CD4-positive, alpha-beta T cell treated with Interleukin-15 for 4 hours (primary cell): ENCODE measurements around the gene DENND1A.

ENCODE experiments used
- DNase-seq: peaks from one replicate; pipeline ENCODE4 v3.0.0-alpha.2; 2020; ENCODE audit warnings: low spot score

The DENND1A gene

DNA sequence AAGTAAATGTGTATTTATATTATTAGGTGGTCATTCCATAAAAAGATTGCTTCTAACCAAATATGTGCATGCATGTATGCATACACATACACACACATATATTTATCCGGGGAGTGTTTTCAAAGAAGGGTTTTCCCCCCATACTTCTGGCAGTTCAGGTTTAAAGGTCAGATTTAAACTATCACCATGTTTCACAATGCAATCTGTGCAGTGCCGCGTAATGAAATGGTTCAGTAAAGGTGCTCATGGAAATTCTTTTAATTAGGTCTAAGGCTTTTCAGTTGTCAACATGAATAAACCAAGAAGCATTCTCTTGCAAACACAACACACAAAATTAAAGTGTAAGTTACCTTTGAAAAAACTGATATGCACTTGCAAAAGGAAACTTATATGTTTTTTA lies 362.9 kb downstream of the DENND1A start:
- no peak for DNase-seq

DNA sequence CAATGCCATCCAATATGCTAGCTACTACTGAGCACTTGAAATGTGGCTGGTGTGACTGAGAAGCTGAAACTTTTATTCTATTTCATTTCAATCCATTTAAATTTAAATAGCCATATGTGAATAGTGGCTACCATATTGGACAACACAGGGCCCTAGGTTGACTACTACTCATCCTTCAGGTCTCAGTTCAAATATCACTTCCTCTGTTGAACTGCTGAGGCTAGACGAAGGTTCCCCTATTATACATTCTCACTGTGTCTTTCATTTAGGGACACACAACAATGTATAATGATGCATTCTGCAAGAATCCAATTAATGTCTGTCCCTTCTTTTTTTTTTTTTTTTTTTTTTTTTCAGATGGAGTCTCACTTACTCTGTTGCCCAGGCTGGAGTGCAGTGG lies 365.3 kb downstream of the DENND1A start:
- DNase-seq, result no peak

DNA sequence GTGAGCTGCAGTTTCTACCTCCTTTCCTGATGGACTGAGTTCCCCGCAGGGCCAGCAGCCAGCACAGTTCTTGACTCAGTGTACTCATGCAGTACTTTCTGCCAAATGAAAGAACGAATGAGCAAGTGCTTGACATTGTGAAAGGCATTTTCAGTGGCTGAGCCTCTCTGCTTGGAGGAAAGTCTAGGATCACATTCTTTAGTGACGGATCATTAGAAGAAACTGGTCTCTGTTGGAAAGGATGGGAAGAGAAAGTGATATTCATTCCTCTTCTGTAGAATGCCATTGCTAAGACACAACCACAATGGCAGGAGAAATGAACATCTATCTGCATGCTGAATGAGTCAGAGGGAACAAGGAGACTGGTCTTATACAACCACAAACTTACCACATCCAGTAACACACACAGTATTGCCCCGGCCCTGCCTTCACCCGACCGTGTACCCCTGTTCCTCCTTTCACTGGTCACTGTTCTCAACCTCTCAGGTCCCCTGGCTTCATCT lies 367.0 kb downstream of the DENND1A start:
- DNase-seq, result no peak

DNA sequence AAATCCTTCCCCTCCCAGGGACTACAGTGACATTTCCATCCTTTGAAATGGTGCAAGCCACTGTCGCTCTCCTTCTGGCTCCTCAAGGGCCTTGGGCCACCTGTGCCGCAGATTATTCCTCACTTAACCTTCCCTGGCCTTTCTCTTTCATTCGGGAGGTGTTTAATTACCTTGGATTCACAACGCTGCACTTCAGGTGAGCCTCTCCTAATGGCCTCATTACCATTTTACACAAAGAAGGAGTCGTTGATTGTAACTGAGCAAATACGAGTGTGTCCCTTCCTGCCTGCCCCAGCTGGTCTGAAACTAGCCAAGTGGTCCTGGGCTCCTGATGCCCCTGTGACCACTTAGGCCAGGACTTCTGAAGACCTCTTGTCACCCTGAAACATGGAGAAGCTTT lies 368.9 kb downstream of the DENND1A start:
- no peak for DNase-seq

DNA sequence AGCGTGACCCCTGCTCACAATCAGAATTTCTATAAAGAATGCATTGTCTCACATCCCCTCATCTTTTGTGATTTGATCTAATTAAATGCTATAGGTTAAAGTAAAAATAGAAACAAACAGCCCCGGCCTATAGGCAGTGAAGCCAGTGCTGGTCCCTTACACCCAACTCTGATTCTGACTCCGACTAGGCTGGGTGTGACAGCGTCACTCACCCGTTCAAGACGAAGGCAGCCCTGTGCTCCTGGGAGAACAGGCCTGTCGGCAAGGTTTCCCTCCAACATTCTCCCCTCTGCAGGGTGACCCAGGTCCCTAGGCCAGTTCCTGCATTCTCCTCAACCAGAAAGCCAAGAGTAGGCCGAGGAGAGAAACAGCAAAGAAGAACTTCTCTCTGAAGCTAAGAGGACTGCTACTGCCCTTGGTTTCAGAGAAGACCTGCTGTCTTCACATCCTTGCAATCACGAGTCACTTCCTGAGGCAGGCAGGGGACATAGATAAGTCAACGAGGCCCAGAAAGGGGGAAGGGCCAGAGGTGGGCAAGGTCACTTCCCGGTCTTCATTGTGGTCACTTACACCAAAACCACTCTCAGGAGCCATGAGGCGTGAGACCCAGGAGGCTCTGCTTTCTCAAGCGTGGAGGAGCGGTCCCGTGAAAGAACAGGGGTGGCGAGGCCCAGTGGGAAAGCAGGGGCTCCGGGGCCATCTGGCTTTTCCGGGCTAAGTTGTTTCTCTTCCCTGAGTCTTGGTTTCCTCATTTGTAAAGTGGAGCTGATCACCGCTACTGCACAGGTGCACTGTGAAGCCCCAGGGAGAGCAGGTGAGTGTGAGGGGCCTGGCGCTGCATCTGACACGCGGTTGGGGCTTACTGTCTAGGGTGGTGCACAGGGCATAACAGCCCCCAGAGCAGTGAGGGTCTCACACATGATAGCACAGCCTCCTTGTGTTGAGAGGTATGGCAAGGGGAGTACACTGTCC lies 373.2 kb downstream of the DENND1A start:
- no peak for DNase-seq

DNA sequence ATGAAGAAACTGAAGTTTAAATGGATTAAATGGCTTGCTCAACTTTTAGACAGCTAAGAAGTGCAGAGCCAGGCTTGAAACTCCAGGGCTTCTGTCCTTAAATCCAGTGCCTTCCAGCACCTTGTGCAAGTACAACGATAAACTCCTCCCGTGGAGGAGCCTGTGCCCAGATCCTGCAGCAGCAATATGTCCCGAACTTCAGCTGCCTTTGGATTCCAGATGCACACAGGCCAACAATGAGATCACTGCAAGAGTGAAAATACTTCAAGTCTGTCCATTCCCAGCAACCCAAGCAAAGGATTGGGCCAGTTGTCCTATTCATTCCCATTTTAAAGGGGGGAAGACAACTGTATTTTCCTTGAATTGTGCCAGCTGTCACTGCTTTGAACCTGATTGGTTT lies 374.3 kb downstream of the DENND1A start:
- DNase-seq, result no peak

DNA sequence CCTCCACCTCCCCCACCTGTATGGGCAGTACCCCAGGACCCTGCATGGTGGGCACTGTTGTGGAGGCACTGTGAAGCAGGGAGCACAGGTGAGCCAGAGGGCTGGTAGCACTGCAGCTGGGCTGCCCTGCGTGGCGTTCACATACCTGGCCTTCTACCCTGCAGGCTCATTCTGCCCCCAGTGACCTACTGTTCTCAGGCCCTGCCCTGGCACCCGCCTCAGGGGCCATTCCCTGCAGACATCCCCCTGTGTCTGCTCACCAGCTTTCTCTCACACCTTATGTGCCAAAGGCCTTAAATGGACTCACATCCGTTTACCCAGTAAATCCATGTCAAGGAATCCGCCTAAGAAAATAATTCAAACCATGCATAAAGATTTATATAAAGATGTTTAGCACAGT lies 377.4 kb downstream of the DENND1A start:
- no peak for DNase-seq

DNA sequence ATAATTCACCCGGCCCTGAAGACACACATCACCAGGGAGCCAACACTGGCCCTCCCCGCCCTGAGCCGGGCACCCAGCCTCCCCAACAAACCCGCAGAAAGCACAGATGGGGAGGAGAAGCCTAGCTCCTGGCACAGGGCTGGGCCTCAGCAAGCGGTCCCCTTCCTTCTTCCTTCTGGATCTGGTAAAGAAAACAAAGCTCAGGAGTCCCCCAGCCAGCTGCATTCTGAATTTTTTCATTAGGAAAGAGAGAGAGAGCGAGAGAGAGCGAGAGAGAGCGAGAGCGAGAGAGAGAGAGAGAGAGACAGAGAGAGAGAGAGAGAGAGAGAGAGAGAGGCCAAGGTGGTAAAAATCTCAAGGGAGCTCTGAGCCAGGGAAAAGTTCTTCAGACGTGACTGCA lies 378.2 kb downstream of the DENND1A start:
- DNase-seq, result no peak

DNA sequence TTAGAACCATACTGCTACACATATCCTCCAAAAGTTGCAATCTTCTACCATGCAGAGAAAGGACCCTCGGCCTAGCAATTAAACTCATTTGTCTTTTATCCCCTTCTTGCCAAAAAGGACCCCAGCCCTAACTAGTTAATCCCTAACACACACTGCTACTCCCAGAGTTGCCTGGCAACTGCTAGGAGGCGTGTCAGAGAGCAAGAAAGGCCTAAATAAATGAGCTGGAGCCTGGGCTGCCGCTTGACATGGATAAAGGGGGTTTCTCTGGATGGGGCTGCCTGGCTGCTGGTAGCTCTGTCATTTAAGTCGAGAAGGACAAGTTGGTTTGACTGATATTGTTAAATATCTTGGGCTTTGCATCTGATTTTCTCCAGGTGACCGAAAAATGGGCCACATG lies 379.1 kb downstream of the DENND1A start:
- no peak for DNase-seq

DNA sequence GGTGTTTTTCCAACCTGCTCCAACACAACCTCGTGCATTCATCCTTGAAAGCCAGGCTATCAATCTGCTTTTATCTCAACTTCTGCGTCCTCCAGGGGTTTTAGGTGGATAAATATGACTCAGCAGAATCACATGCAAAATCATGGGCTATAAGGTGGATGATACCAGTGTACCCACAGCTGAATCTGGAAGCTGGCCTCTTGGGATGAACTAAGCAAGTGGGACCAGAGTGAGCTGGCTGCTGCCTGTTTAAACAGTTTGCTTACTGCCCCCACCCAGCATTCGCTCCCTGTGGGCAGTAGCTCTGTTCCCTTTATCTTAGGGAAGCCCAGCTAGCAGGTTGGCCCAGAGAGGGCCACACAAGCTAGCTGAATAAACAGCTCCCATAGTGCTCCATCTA lies 379.9 kb downstream of the DENND1A start:
- DNase-seq, result no peak

DNA sequence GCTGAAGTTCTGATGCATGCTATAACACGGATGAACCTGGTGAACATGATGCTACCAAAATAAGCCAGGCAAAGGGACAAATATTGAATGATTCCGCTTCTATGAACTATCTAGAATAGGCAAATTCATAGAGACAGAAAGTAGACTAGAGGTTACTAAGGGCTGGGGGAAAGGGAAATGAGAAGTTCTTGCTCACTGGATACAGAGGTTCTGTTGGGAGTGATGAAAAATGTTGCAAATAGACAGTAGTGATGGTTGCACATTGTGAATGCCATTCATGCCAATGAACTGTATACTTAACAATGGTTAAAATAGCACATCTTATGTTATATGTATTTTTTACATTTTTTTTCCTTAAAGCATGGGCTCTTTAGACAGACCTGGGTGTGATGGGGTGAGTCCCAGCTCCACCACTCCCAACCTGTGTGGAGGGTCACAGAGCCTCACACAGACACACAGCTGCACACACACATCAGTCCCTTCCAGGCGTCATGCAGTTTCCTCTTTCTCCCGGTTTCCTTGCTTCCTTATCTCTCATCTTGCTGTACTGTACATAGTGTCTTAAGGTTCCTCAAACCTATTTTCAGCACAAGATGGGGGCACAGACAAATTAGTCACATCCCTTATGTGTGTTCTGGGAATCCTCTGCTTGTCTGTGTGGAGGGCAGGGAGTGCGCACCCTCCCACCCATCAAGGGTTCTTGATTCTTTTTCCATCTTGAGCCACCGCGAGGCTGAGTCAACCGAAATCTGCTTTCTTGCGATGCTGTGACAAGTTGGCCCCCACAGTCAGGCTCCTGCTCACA lies 381.0 kb downstream of the DENND1A start:
- no peak for DNase-seq

DNA sequence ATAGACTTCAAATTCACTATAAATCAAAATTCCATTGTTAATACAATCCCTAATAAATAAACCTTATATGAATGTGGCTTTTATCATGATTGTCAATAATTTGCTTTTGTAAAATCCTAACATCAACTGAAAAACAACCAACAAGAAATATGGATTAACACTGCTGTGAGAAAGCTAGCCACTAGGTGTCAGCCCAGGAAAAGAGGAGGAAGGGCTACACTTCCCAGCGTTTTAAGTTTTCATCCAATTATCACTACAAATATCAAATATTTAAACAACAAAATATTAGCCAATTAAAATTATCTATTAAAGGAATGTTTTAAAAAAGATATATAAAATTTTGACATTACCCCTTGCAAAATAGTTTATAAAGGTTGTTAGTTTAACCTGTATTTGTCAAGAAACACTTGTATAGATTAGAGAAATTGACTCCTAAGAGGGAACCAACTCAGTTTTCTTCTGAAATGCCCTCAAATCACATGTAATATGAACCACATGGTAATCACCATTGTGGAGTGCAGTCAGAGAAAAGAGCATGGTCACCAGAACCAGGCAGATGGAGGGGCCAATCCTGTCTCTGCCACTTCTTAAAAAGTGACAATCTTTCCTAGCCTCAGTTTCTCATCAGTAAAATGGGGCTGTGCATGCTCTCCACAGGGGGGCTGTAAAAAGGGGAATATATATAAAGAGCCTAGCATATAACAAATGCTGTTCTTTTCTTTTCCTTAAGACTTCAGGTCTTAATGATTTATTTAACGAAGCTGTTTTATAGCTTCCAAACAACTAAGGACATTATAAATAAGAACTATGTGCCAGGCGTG lies 385.7 kb downstream of the DENND1A start:
- peak; percentile 28 for DNase-seq

DNA sequence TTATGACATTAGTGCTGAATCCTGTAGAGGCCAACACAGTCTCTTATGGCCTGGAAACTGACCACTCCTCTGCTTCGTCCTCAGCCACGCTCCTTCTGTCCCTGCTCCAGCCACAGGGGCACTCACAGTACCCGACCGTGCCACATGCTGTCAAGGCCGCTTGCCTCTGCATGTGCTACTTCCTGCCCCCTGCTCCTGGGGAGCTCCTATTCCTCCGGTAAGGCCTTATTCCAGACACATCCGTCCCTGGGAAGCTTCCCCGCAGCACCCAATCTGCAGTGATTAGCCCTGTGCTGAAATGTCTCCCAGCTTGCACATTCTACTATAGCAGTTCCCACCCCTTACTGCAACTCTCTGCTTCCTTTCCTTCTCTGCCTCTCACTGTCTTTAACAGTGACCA lies 386.4 kb downstream of the DENND1A start:
- DNase-seq, result no peak

DNA sequence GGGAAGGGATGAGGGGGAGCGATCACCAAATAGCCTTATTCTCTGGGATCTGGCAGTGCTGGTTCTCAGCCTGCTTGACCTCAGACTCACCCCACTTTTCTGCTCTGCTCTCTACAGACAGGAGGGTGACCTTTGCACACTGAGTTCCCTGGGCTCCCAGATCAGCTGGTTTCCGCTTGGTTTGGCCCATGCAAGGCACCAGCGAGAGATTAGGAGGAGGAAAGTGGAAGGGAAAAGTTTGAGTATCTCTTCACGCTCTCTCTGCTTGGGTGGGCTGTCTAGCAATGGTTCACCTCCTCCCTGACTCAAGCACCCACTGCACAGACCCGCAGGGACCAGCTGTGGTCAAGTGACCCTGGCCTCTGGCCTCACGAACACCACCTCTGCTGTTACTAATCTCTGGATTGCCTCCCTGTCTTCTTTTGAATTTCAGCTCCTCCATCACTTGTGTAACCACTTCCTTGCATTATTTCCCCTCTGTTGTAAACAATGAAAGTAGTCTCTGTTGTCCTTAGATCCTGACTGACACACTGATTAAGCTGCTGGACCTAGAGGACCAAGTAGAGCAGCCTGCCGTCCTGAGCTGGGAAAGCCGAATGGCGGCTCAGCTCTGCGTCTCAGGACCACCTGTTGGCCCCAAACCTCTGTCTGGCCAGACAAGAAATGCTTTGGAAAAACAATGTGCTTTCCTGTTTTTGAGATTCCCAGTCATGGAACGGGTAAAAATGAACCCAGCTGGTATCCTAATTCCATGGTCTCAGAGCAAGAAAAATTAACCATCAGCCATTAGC lies 387.3 kb downstream of the DENND1A start:
- DNase-seq, result no peak

DNA sequence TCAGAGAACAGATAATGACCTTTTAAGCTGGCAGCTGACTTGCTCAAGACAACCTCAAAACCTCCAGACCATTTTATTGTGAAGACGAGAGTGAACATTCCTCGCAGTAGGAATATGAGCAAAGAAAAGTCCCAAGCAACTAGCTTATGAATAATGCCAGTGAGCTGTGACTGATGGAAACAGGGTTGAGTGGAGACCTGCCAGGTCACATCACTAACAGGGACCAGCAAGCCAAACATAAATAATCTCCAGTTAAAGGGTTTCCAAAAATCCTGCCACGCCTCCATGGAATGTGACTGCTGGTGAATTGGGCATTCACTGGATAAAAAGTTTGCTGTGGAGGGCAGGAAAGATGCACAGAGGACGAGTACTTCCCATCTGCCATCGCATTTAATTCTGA lies 388.5 kb downstream of the DENND1A start:
- no peak for DNase-seq

DNA sequence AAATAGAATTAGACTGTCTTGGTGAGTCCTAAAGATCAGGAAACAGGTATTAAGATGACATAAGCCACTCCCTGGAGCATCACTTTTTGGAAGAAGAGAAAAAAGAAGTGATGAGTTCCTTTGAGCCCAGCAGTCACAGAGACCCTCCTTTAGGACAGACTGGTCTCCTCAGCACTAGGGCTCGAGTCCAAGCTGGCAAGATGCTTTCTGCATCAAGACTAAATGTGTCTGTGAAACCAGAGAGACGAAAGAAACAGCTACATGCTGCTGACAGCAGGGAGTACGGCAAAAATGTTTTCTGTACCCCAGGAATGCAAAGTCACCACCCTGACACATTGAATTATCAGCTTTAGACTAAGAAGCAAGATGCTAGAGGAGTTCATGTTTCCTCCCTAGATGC lies 389.5 kb downstream of the DENND1A start:
- DNase-seq, result no peak

DNA sequence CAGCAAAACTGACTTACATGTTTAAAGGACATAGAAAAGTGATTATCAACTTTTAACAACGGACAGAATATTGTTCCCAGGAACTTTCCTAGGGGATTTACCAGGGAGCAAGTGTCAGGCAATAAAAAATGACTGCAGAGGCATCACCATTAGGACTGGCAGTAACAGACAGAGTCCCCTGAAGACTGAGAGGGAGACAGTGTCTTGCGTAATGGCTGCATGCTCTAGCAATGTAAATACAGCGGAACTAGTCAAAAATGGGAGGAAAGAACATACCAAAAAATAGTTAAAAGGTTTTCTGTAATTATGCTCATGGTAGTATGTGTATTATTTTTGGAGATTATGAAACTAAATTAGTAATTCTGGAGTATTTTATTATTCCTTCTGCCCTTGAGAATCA lies 392.1 kb downstream of the DENND1A start:
- no peak for DNase-seq

DNA sequence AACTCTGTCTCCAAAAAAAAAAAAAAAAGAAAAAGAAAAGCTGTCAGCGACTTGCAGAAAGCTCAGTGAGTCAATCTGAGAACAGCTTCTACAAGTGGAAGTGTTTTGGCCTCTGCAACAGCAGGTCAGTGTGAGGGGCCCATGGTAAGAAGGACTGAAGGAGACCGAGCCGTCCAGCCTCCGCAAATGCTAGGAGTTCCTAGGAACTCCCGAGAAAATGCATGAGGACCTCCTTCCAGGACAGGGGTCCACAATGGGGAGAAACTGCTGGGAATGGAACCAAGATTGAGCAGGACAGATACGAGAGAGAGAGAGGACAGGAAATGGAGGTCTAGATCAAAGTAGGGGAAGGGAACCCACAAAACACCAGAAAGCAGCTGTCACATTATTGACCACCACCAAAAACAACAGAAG lies 393.5 kb downstream of the DENND1A start:
- DNase-seq, result no peak

DNA sequence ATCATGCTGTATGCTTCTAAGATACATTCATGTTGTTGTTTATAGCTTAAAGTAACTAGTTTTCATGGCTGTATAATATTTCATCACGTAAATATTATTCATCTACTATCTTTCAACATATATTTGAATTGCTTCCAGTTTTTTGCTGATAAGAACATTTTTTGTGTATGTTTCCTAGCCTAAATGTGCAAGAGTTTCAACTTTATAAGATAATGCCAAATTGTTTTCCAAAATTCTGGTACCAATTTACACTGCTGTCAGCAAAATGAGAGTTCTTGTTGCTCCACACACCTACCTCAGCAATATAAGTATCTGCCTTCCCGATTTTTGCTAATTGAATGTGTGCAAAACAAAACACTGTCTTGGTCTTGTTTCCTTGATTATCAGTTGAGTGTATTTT lies 395.6 kb downstream of the DENND1A start:
- DNase-seq, result no peak

DNA sequence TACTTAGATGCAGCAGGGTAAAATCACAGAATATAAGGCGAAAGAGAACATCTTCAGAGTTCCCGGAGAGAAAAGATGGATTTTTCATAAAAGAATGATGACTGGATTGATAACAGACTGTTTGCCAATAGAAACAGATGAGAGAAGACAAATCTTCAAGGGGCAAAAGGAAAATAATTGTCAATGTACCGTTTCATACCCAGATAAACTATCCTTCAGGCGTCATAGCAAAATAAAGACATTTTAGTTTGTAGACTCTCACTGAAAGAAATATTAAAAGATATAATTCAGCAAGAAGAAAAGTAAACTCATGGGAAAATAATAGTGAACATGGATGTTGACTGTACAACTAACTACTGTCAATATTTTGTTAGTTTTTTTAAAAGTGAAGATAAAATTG lies 399.7 kb downstream of the DENND1A start:
- DNase-seq, result no peak

DNA sequence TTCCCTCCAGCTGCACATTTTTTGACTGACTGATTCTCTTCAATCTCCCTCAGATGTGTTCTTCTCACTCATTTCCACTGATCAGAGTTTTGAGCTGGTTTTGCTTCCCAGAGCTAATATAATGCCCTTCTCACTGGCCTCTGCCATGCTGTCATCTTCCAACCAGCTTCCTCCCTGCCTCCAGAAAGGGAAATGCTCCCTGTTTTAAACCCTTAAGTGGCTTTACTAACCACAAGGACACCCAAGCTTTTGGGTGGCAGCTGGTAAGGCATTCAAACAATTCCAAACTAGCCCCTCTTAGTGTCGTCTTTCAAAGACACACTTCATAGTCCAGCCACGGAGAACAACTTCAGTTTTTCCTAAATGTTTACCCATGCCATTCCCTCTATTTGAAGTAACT lies 401.4 kb downstream of the DENND1A start:
- DNase-seq, result no peak
